Measurements from ENCODE around the gene SEMA3F.

Gene SEMA3F

DNA sequence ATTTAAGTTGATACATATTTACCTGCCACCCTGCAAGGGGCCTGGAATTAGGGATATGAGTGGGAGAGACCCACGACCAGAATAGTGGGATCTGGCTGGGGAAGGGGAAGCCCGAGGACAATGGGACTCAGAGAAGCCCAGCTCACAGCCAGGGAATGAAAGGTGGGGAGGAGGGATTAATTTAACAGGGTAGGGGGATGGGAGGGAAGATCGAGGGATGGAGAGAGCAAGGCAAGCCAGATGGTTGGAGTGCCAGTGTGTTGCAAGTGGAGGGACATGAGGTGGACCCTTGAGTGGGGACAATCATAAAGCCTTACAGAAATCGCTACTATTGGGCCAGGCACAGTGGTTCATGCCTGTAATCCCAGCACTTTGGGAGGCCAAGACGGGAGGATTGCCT is 76.5 kb downstream of the SEMA3F start:
- H3K27ac ChIP-seq: no peak overlapping the region
- TF ChIP-seq ZFX (IDR thresholded peaks at IDR 0.05; ENCODE audit: borderline replicate concordance): no peak
- TF ChIP-seq, protein P1, sequence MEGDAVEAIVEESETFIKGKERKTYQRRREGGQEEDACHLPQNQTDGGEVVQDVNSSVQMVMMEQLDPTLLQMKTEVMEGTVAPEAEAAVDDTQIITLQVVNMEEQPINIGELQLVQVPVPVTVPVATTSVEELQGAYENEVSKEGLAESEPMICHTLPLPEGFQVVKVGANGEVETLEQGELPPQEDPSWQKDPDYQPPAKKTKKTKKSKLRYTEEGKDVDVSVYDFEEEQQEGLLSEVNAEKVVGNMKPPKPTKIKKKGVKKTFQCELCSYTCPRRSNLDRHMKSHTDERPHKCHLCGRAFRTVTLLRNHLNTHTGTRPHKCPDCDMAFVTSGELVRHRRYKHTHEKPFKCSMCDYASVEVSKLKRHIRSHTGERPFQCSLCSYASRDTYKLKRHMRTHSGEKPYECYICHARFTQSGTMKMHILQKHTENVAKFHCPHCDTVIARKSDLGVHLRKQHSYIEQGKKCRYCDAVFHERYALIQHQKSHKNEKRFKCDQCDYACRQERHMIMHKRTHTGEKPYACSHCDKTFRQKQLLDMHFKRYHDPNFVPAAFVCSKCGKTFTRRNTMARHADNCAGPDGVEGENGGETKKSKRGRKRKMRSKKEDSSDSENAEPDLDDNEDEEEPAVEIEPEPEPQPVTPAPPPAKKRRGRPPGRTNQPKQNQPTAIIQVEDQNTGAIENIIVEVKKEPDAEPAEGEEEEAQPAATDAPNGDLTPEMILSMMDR (IDR thresholded peaks at IDR 0.05): no peak

DNA sequence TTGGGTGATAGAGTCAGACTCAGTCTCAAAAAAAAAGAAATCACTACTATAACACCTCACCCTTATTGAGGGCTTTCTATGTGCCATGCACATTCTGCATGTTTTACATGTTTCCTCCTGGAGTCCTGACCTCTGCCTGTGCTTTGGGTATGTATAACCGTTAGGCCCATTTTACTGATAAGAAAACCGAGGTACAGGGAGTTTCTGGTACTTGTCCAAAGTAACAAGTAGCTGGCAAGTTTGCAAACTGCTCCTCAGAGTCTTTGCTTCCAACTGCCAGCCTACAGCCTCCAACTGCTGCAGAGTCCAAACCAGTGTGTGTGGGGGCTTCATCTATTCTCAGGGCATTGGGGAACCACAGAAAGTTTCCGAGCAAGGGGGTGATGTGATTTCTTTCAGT is 77.2 kb downstream of the SEMA3F start:
- no peak overlapping the region for H3K27ac ChIP-seq
- TF ChIP-seq ZFX (IDR thresholded peaks at IDR 0.05; ENCODE audit: borderline replicate concordance): no peak
- TF ChIP-seq, protein P1 (IDR thresholded peaks at IDR 0.05): no peak

DNA sequence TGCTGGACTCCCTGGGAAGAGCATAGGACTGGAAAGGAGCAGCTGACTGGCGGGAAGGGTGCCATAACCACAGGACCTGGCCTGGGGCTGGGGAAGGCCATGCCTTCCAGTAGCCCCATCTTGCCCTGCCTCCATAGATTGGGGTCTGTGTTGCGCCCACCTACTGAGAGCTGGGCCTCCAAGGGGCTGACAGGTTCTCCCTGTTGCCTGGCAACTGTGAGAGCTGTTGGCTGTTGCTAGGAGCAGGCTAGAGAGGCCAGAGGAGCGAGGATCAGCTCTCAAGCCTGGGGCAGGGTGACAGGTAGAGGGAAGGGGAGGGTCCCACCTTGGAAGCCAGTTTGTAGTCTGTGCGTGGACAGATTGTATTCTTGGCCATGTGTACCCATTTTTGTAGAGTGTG is 78.1 kb downstream of the SEMA3F start:
- TF ChIP-seq ZFX (IDR thresholded peaks at IDR 0.05; ENCODE audit: borderline replicate concordance): no peak
- TF ChIP-seq, protein P1 (IDR thresholded peaks at IDR 0.05): no peak
- H3K27ac ChIP-seq: no peak overlapping the region; the same call in 1 of the 2 replicates

DNA sequence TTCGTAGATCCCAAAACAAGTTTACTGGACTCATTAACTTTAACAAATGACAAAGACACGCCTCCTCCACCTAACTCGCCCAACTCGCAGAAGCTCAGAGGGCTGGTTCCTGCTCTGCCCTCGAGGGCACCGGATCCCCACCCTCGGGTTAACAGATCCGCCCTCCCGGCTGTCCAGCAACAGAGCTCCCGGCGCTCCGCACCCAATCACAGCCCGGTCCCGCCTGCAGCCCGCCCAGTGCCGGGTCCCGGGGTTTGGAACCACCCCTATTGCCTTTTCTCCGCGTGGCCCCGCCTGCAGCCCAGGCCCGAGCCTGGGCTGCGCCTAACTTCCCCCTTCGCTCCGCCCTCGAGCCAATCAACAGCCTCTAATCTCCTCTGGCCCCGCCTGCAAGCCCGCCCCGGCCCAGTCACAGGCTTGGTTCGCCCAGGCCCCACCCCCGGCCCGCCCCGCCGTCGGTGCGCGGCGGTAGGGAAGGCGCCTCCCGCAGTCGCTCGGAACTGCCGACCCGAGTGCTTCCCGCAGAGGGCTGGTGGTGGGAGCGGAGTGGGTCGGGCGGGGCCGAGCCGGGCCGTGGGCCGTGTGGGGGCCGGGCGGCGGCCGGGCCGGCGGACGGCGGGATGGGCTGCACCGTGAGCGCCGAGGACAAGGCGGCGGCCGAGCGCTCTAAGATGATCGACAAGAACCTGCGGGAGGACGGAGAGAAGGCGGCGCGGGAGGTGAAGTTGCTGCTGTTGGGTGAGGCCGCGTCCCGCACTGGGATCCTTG is 80.8 kb downstream of the SEMA3F start, which contains the start of gene GNAI2:
GNAI2 (plus strand) TSS at position 489 of the 768 bp plus-strand sequence; CDS start at position 621, 132 bp downstream.
- TF ChIP-seq ZFX (IDR thresholded peaks at IDR 0.05; ENCODE audit: borderline replicate concordance): no peak
- TF ChIP-seq, protein P1 (IDR thresholded peaks at IDR 0.05): no peak
- H3K27ac ChIP-seq: peak within 1 kb of the TSS; percentile 93

DNA sequence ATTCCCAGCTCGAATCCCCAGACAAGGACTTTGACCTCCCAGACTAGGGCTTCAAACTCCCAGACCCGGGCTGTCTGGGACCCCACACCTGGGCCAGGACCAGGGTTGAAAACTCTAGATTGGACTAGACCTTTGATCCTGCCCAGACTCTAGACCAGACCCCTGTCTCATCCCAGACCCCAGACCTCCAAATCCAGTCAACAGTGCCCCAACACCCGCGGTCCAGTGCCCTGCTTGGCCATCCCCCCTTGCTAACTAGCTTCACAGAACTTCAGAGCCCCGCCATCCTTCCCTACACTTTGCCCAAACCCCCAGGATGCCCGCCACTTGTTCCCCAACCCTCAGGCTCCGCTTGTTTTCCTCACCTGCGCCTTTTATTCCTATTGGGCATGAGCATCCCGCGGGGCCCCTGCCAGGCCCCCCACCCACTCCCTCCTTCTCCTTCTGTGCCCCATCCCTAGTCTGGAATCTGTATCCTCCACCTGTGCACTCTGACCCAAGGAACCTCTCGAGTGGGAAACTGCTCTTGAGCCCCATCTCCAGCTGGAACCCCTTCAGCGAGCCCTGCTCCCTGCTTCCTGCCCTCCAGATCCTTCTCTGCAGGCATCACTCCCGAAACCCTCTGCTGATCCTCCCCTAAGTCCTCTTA is 81.5 kb downstream of the SEMA3F start:
- H3K27ac ChIP-seq: peak overlapping the region; percentile 93
- TF ChIP-seq, protein P1 (IDR thresholded peaks at IDR 0.05): no peak

DNA sequence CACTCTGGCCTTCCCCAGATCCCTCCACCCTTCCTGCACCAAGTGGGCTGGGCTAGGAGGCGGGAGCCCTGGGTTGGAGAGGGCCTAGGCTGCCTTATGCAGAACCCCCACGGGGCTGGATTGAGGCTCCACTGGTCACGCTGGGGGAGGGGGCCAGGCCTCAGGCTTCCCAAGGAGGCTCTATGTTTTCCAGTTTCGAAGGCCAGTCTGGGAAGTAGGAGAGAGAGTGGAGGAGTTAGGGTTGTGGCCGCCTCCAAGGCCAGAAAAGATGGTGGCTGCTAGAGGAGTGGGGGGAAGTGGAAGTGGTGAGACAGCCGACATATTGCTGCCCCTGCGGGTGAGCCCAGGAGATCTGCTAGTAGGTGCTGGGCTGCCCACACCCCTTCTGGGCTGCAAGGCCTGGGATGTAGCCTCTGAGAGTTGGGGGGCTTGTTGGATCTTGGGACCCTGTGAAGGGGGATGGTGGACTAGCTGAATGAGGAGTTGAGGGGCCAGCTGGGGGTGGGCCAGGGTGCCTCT is 82.1 kb downstream of the SEMA3F start:
- TF ChIP-seq ZFX (IDR thresholded peaks at IDR 0.05; ENCODE audit: borderline replicate concordance): no peak
- TF ChIP-seq, protein P1 (IDR thresholded peaks at IDR 0.05): no peak
- H3K27ac ChIP-seq: peak overlapping the region; percentile 93
